H1 (cell line): ENCODE results near the gene SLC47A2.

Experiments
- EZH2 ChIP-seq: fragments of 200-600 bp; sonication (generic); IDR thresholded peaks from 2 replicates; pipeline ENCODE4 v1.7.1; 2012; ENCODE audit warnings: low read depth, mild to moderate bottlenecking, moderate library complexity, low read length, inconsistent platforms; ENCODE audit not compliant: severe bottlenecking
- HDAC2 ChIP-seq, 2 experiments: fragments of 300-600 bp in 1 of 2; sonication (generic) in 1 of 2; IDR thresholded peaks; 2 replicates each; pipeline ENCODE4 v1.6.1; 2011 to 2012; ENCODE audit warnings: low read depth in 2 of 2, low read length in 2 of 2, mild to moderate bottlenecking in 2 of 2, moderate library complexity in 2 of 2, borderline replicate concordance in 1 of 2, inconsistent platforms in 1 of 2
- POLR2A ChIP-seq, 2 experiments: IDR thresholded peaks; 1 replicate in 1 of 2; 2 replicates in 1 of 2; pipeline ENCODE4 v1.6.1; 2011; ENCODE audit warnings: low read depth in 2 of 2, low read length in 2 of 2, mild to moderate bottlenecking in 2 of 2; ENCODE audit errors: control extremely low read depth in 1 of 2
- POLR2AphosphoS5 ChIP-seq: IDR thresholded peaks from 2 replicates; pipeline ENCODE4 v1.6.1; 2011; ENCODE audit warnings: low read depth, low read length
- YY1 ChIP-seq: IDR thresholded peaks from 2 replicates; pipeline ENCODE4 v1.6.1; 2011; ENCODE audit warnings: low read depth, mild to moderate bottlenecking, low read length

- TF ChIP-seq POLR2A (IDR thresholded peaks at IDR 0.05; ENCODE audit: control extremely low read depth in 1 of 2, low read depth in 2 of 2, low read length in 2 of 2) = no peak
- TF ChIP-seq YY1 = no peak
- TF ChIP-seq POLR2AphosphoS5 = no peak
- no peak for TF ChIP-seq HDAC2 (IDR thresholded peaks at IDR 0.05; ENCODE audit: borderline replicate concordance in 1 of 2, low read depth in 2 of 2, low read length in 2 of 2)
- no peak for TF ChIP-seq EZH2
Measured at GRCh38 chr17:19705201-19705600, 11.2 kb downstream of the SLC47A2 start.
